Measurements from ENCODE around the gene SSU72. TPM values are rescaled to one million over a fixed set of nuclear protein-coding genes. Genes with fewer than 3 reads are reported as not detected.

Gene SSU72
- polyA plus RNA-seq, 1 donor from 2014 or later, result 56.2 TPM

DNA sequence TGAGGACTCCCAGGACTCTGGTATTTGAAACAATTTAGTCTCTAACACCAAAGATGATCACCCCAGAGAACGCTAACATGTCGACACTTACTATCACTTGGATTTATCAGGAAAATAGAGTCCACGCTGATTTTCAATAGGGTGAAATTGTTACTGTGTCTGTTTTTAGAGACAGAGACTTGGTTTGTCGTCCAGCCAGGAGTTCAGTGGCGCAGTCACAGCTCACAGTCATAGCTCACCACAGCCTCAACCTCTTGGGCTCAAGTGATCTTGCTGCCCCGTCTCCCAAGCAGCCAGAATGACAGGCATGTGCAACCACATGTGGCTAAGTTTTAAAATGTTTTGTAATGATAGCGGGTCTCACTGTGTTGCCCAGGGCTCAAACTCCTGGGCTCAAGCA lies 5.3 kb downstream of the SSU72 start:
- no peaks in the 10 kb centered on the region for H3K9me3 ChIP-seq (ENCODE audit: low read length)
- H3K79me2 ChIP-seq (replicated peaks; ENCODE audit: insufficient read depth, low read length), result peaks cover 77% of the 10 kb centered on the region
- no peak overlapping the region for H3K27ac ChIP-seq (ENCODE audit: low read length)
- H2AFZ ChIP-seq (ENCODE audit: low read depth, low read length), result no peak overlapping the region
- TF ChIP-seq POLR2AphosphoS5 (IDR thresholded peaks at IDR 0.05) (no peak), EZH2 (IDR thresholded peaks at IDR 0.05; ENCODE audit: borderline replicate concordance, insufficient read depth, low read length, poor library complexity, severe bottlenecking) (no peak)
- no peak overlapping the region for H3K4me2 ChIP-seq (ENCODE audit: low read length)
- no peaks in the 10 kb centered on the region for H3K9me2 ChIP-seq (ENCODE audit: insufficient read depth, low read length)
- no peaks in the 10 kb centered on the region for H3F3A ChIP-seq (ENCODE audit: insufficient read depth, low read length, poor library complexity, severe bottlenecking)
- peaks cover 4% of the 10 kb centered on the region for H3K36me3 ChIP-seq (ENCODE audit: insufficient read depth, low read length)
- no peak overlapping the region for H3K4me3 ChIP-seq (ENCODE audit: low read length)
- peaks cover 8% of the 10 kb centered on the region for H4K20me1 ChIP-seq (ENCODE audit: insufficient read depth)
- no peaks in the 10 kb centered on the region for H3K27me3 ChIP-seq (ENCODE audit: insufficient read depth, low read depth, low read length)
- H3K9ac ChIP-seq (ENCODE audit: low read length), result no peak overlapping the region

DNA sequence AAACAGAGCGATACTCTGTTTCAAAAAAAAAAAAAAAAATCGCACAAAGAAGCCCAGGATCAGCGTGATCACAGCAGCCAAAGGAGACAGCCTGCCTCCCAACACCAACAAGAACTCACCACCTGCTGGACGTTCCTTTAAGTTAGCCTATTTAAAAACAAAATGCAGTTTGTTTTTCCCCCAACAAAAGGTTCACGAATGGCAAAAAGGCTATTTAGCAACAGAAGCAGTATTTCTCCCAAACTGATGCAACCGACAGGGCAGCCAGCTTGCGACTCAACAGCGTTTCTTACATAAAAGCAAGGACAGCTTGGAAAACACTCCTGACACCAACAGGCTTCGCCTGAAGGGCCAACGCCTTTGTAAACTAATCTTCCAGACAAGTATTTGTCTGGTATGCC lies 6.8 kb downstream of the SSU72 start:
- no peak overlapping the region for H3K9ac ChIP-seq (ENCODE audit: low read length)
- no peak overlapping the region for H3K27ac ChIP-seq (ENCODE audit: low read length)
- H3K9me2 ChIP-seq (ENCODE audit: insufficient read depth, low read length), result no peaks in the 10 kb centered on the region

DNA sequence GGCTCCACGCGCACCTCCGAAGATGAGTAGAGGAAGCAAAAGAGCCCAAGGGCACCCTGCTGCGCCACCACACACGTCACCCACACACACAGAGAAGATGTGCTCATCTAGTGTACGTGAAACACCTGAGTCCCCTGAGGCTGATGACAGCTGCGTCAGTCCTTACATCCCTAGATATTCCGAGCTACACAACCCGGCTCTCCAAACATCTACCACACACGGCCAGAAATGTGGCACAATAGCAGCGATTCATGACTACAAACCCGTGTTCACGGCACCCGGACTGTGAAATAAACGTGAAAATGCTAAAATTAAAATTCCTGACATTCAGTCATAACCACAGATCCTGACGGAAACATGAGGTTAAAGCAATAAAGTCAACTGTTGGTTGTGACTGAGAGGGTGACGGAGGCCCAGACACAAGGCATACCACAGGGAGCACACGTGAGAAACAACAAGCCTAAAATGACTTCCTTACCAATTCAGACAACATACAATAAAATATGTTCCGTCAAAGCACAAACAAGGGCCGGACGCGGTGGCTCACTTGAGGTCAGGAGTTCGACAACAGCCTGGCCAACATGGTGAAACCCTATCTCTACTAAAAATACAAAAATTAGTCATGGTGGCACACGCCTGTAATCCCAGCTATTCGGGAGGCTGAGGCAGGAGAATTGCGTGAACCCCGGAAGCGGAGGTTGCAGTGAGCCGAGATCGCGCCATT lies 7.3 kb downstream of the SSU72 start:
- Histone ChIP-seq H3K27me3 (ENCODE audit: insufficient read depth, low read depth, low read length) (no peaks in the 10 kb centered on the region), H3K36me3 (ENCODE audit: insufficient read depth, low read length) (peaks cover 7% of the 10 kb centered on the region), H3K27ac (ENCODE audit: low read length) (no peak overlapping the region), H4K20me1 (ENCODE audit: insufficient read depth) (peaks cover 8% of the 10 kb centered on the region), H3K79me2 (replicated peaks; ENCODE audit: insufficient read depth, low read length) (peaks cover 63% of the 10 kb centered on the region), H3K9me3 (ENCODE audit: low read length) (no peaks in the 10 kb centered on the region), H3K4me3 (ENCODE audit: low read length) (no peak overlapping the region), H3K9me2 (ENCODE audit: insufficient read depth, low read length) (no peaks in the 10 kb centered on the region), H3K9ac (ENCODE audit: low read length) (no peak overlapping the region), H3K4me2 (ENCODE audit: low read length) (no peak overlapping the region), H3F3A (ENCODE audit: insufficient read depth, low read length, poor library complexity, severe bottlenecking) (no peaks in the 10 kb centered on the region), H2AFZ (ENCODE audit: low read depth, low read length) (no peak overlapping the region)
- TF ChIP-seq RAD21 (conservative IDR thresholded peaks at IDR 0.05), result no peak
- TF ChIP-seq, protein P1, sequence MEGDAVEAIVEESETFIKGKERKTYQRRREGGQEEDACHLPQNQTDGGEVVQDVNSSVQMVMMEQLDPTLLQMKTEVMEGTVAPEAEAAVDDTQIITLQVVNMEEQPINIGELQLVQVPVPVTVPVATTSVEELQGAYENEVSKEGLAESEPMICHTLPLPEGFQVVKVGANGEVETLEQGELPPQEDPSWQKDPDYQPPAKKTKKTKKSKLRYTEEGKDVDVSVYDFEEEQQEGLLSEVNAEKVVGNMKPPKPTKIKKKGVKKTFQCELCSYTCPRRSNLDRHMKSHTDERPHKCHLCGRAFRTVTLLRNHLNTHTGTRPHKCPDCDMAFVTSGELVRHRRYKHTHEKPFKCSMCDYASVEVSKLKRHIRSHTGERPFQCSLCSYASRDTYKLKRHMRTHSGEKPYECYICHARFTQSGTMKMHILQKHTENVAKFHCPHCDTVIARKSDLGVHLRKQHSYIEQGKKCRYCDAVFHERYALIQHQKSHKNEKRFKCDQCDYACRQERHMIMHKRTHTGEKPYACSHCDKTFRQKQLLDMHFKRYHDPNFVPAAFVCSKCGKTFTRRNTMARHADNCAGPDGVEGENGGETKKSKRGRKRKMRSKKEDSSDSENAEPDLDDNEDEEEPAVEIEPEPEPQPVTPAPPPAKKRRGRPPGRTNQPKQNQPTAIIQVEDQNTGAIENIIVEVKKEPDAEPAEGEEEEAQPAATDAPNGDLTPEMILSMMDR (IDR thresholded peaks at IDR 0.05; ENCODE audit: poor library complexity, severe bottlenecking), result no peak
- no peak for TF ChIP-seq SMC3 (conservative IDR thresholded peaks at IDR 0.05; ENCODE audit: poor library complexity)
- TF ChIP-seq MXI1 (conservative IDR thresholded peaks at IDR 0.05; ENCODE audit: poor library complexity, severe bottlenecking), result no peak
- no peak for TF ChIP-seq EZH2 (IDR thresholded peaks at IDR 0.05; ENCODE audit: borderline replicate concordance, insufficient read depth, low read length, poor library complexity, severe bottlenecking)
- TF ChIP-seq TAF1 (IDR thresholded peaks at IDR 0.05; ENCODE audit: low read depth), result no peak
- TF ChIP-seq, protein P2, sequence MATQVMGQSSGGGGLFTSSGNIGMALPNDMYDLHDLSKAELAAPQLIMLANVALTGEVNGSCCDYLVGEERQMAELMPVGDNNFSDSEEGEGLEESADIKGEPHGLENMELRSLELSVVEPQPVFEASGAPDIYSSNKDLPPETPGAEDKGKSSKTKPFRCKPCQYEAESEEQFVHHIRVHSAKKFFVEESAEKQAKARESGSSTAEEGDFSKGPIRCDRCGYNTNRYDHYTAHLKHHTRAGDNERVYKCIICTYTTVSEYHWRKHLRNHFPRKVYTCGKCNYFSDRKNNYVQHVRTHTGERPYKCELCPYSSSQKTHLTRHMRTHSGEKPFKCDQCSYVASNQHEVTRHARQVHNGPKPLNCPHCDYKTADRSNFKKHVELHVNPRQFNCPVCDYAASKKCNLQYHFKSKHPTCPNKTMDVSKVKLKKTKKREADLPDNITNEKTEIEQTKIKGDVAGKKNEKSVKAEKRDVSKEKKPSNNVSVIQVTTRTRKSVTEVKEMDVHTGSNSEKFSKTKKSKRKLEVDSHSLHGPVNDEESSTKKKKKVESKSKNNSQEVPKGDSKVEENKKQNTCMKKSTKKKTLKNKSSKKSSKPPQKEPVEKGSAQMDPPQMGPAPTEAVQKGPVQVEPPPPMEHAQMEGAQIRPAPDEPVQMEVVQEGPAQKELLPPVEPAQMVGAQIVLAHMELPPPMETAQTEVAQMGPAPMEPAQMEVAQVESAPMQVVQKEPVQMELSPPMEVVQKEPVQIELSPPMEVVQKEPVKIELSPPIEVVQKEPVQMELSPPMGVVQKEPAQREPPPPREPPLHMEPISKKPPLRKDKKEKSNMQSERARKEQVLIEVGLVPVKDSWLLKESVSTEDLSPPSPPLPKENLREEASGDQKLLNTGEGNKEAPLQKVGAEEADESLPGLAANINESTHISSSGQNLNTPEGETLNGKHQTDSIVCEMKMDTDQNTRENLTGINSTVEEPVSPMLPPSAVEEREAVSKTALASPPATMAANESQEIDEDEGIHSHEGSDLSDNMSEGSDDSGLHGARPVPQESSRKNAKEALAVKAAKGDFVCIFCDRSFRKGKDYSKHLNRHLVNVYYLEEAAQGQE (IDR thresholded peaks at IDR 0.05; ENCODE audit: borderline replicate concordance), result no peak
- TF ChIP-seq POLR2AphosphoS5 (IDR thresholded peaks at IDR 0.05), result no peak
- no peak for TF ChIP-seq EP300 (conservative IDR thresholded peaks at IDR 0.05; ENCODE audit: poor library complexity, severe bottlenecking)

More for the DNA sequence above, 6.8 kb downstream of the SSU72 start:
- Histone ChIP-seq H3K9me3 (ENCODE audit: low read length) (no peaks in the 10 kb centered on the region), H3K4me2 (ENCODE audit: low read length) (no peak overlapping the region), H3K36me3 (ENCODE audit: insufficient read depth, low read length) (peaks cover 7% of the 10 kb centered on the region), H3K79me2 (replicated peaks; ENCODE audit: insufficient read depth, low read length) (peaks cover 67% of the 10 kb centered on the region), H3F3A (ENCODE audit: insufficient read depth, low read length, poor library complexity, severe bottlenecking) (no peaks in the 10 kb centered on the region), H2AFZ (ENCODE audit: low read depth, low read length) (no peak overlapping the region), H3K27me3 (ENCODE audit: insufficient read depth, low read depth, low read length) (no peaks in the 10 kb centered on the region), H3K4me3 (ENCODE audit: low read length) (no peak overlapping the region), H4K20me1 (ENCODE audit: insufficient read depth) (peaks cover 8% of the 10 kb centered on the region)
- TF ChIP-seq, protein P2 (IDR thresholded peaks at IDR 0.05; ENCODE audit: borderline replicate concordance), result no peak
- TF ChIP-seq TAF1 (IDR thresholded peaks at IDR 0.05; ENCODE audit: low read depth) (no peak), POLR2AphosphoS5 (IDR thresholded peaks at IDR 0.05) (no peak), EZH2 (IDR thresholded peaks at IDR 0.05; ENCODE audit: borderline replicate concordance, insufficient read depth, low read length, poor library complexity, severe bottlenecking) (no peak)

Data from neural cell (in vitro differentiated cells).